Keratinocyte (primary cell): Measurements from ENCODE around the gene CMSS1. TPM values are rescaled to one million over a fixed set of nuclear protein-coding genes. Genes with fewer than 3 reads are reported as not detected.

Source experiments
- DNase-seq: peaks from one replicate; pipeline ENCODE4 v3.0.0-alpha.2; 2011; ENCODE audit warnings: low read depth, missing footprints, low spot score
- FAIRE-seq: peaks from 2 replicates; lab custom pipeline; 2011; peaks lifted over from hg19 to GRCh38; lab: Jason Lieb, UNC
- H2AFZ ChIP-seq: 2 replicates; pipeline ENCODE4 v1.6.0; 2012; ENCODE audit warnings: low read length, control low read depth, inconsistent platforms; ENCODE audit not compliant: control insufficient read depth
- H3K27ac ChIP-seq: 2 replicates; pipeline ENCODE4 v1.5.1; 2011; ENCODE audit warnings: low read length; ENCODE audit not compliant: control insufficient read depth, insufficient read depth
- H3K27me3 ChIP-seq: 3 replicates; pipeline ENCODE4 v1.6.0; 2011; ENCODE audit warnings: low read length; ENCODE audit not compliant: control insufficient read depth, insufficient read depth; ENCODE audit errors: extremely low read depth
- H3K36me3 ChIP-seq, 2 experiments: 2 replicates in 1 of 2; 3 replicates in 1 of 2; pipeline ENCODE4 v1.5.1; 2011; ENCODE audit warnings: low read length in 2 of 2, mild to moderate bottlenecking in 1 of 2; ENCODE audit not compliant: control insufficient read depth in 2 of 2, insufficient read depth in 2 of 2; ENCODE audit errors: extremely low read depth in 1 of 2
- H3K4me1 ChIP-seq: 3 replicates; pipeline ENCODE4 v1.5.1; 2011; ENCODE audit warnings: low read length; ENCODE audit not compliant: control insufficient read depth, insufficient read depth; ENCODE audit errors: extremely low read depth
- H3K4me2 ChIP-seq: 3 replicates; pipeline ENCODE4 v1.6.0; 2011; ENCODE audit warnings: low read depth, low read length; ENCODE audit not compliant: control insufficient read depth, insufficient read depth; ENCODE audit errors: extremely low read depth
- H3K4me3 ChIP-seq, 3 experiments: fragments of 200-600 bp in 1 of 3; sonication (generic) in 1 of 3; 2 replicates in 2 of 3; 3 replicates in 1 of 3; pipeline ENCODE4 v1.5.1; 2011 to 2016; ENCODE audit warnings: low read length in 3 of 3, mild to moderate bottlenecking in 3 of 3, control low read depth in 2 of 3, inconsistent platforms in 1 of 3, low read depth in 1 of 3, mixed read lengths in 1 of 3, mixed run types in 1 of 3, moderate library complexity in 1 of 3; ENCODE audit not compliant: control insufficient read depth in 2 of 3, insufficient read depth in 2 of 3; ENCODE audit errors: extremely low read depth in 1 of 3
- H3K79me2 ChIP-seq: 2 replicates; pipeline ENCODE4 v1.6.0; 2012; ENCODE audit warnings: low read length; ENCODE audit not compliant: control insufficient read depth, insufficient read depth
- H3K9ac ChIP-seq: 3 replicates; pipeline ENCODE4 v1.6.0; 2011; ENCODE audit warnings: low read length; ENCODE audit not compliant: control insufficient read depth, insufficient read depth; ENCODE audit errors: extremely low read depth
- H3K9me1 ChIP-seq: 3 replicates; pipeline ENCODE4 v1.6.0; 2011; ENCODE audit warnings: low read length; ENCODE audit not compliant: control insufficient read depth, insufficient read depth; ENCODE audit errors: extremely low read depth
- H3K9me3 ChIP-seq: 2 replicates; pipeline ENCODE4 v1.5.1; 2012; ENCODE audit warnings: low read depth, low read length; ENCODE audit not compliant: control insufficient read depth
- H4K20me1 ChIP-seq: 3 replicates; pipeline ENCODE4 v1.6.0; 2011; ENCODE audit warnings: low read length; ENCODE audit not compliant: control insufficient read depth, insufficient read depth; ENCODE audit errors: extremely low read depth
- EZH2 ChIP-seq: IDR thresholded peaks from one replicate; pipeline ENCODE4 v1.6.1; 2012; ENCODE audit warnings: inconsistent platforms, mild to moderate bottlenecking, low read length, moderate library complexity
- dilution Hi-C: fragments of 300-500 bp; cut with MboI; formaldehyde crosslinking; loops from one replicate; pipeline ENCODE4 v1.7.0; 2020; ENCODE audit warnings: low sequenced_read_pairs; ENCODE audit not compliant: extremely low pct_ligation_motif_present
- polyA plus RNA-seq, 5 experiments: library from polyadenylated mRNA; depleted of rRNA in 3 of 5; stranded (reverse) in 3 of 5; stranded (forward) in 1 of 5; unstranded in 1 of 5; fragments of >200 nt; gene quantifications; 1 replicate in 1 of 5; 2 replicates in 3 of 5; 3 replicates in 1 of 5; pipeline versions ENCODE4 v1.2.1 to v1.2.3, GENCODE V29; 2011 to 2012; ENCODE audit warnings: missing spikeins in 2 of 5, low read depth in 1 of 5, low replicate concordance in 1 of 5
- TF ChIP-seq, protein P1 (sequence below), 3 experiments: IDR thresholded peaks in 1 of 3; conservative IDR thresholded peaks in 1 of 3; optimal IDR thresholded peaks in 1 of 3; 2 replicates in 2 of 3; 3 replicates in 1 of 3; pipeline versions ENCODE3 to v1.5.1; 2011; ENCODE audit warnings: low read length in 3 of 3, mild to moderate bottlenecking in 3 of 3, moderate library complexity in 2 of 3, control low read depth in 1 of 3, inconsistent platforms in 1 of 3; ENCODE audit not compliant: insufficient read depth in 2 of 3; ENCODE audit errors: extremely low read depth in 1 of 3

CMSS1 gene
- polyA plus RNA-seq, 1 donor (not counting 4 experiments of a cell fraction or from before 2014, with no cell fraction given) = 37.2 TPM

DNA sequence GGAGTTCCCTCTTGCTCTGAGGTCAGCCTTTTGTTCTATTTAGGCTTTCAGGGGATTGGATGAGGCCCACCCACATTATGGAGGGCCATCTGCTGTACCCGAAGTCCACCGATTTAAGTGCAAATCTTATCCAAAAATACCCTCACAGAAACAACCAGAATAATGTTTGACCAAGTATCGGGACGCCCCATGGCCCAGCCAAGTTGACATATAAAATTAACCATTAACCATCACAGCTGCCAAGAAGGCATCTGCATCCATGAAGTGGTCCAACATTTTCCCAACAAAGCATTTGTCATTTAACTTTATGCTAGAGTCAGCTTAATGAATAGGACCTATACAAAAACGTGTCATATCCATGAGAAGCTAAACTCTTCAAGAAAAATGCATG, 396.9 kb downstream of the CMSS1 start:
- no peak for FAIRE-seq
- no peaks in the 10 kb centered on the region for H4K20me1 ChIP-seq
- no peaks in the 10 kb centered on the region for H3K36me3 ChIP-seq
- H3K4me2 ChIP-seq = no peak overlapping the region
- dilution Hi-C loops = no loop called here
- no peak overlapping the region for H3K9ac ChIP-seq
- H3K4me1 ChIP-seq = peaks cover 4% of the 10 kb centered on the region
- H3K27ac ChIP-seq = no peak overlapping the region
- H3K27me3 ChIP-seq = no peaks in the 10 kb centered on the region
- H3K9me1 ChIP-seq = no peaks in the 10 kb centered on the region
- TF ChIP-seq EZH2 = no peak
- TF ChIP-seq, protein P1, sequence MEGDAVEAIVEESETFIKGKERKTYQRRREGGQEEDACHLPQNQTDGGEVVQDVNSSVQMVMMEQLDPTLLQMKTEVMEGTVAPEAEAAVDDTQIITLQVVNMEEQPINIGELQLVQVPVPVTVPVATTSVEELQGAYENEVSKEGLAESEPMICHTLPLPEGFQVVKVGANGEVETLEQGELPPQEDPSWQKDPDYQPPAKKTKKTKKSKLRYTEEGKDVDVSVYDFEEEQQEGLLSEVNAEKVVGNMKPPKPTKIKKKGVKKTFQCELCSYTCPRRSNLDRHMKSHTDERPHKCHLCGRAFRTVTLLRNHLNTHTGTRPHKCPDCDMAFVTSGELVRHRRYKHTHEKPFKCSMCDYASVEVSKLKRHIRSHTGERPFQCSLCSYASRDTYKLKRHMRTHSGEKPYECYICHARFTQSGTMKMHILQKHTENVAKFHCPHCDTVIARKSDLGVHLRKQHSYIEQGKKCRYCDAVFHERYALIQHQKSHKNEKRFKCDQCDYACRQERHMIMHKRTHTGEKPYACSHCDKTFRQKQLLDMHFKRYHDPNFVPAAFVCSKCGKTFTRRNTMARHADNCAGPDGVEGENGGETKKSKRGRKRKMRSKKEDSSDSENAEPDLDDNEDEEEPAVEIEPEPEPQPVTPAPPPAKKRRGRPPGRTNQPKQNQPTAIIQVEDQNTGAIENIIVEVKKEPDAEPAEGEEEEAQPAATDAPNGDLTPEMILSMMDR (optimal IDR thresholded peaks at IDR 0.05 in 1 of 3, IDR thresholded peaks at IDR 0.05 in 1 of 3, conservative IDR thresholded peaks at IDR 0.05 in 1 of 3; ENCODE audit: extremely low read depth in 1 of 3, insufficient read depth in 2 of 3, low read length in 3 of 3) = no peak
- no peaks in the 10 kb centered on the region for H3K9me3 ChIP-seq
- H3K4me3 ChIP-seq = no peak overlapping the region
- H2AFZ ChIP-seq = no peak overlapping the region
- no peak for DNase-seq
- H3K79me2 ChIP-seq = no peaks in the 10 kb centered on the region

DNA sequence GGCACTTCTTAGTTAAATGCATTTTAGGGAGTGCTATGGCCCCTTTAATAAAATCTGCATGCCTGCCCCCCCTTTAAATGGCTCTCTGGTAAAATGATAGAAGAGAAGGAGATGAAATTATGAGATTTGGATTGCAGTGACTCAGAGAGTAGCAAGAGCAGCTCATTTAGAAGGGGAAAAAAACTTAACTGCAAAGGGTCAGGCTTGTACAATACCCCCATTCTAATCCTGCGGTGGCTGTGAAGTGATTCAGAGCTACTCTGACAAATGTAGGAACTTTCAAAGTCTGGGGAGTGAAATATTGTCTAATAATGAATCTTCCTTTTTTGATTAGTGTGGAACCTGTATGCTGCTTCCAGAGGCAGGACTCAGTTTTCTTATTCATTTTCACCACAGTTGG, 399.1 kb downstream of the CMSS1 start:
- Histone ChIP-seq H2AFZ (no peak overlapping the region), H3K4me2 (no peak overlapping the region)

More for the DNA sequence above, 399.1 kb downstream of the CMSS1 start:
- H3K9me3 ChIP-seq = no peaks in the 10 kb centered on the region
- H3K9me1 ChIP-seq = no peaks in the 10 kb centered on the region
- no peaks in the 10 kb centered on the region for H3K27me3 ChIP-seq
- H3K36me3 ChIP-seq = no peaks in the 10 kb centered on the region
- no peaks in the 10 kb centered on the region for H3K79me2 ChIP-seq
- no peak for FAIRE-seq
- TF ChIP-seq, protein P1 (optimal IDR thresholded peaks at IDR 0.05 in 1 of 3, IDR thresholded peaks at IDR 0.05 in 1 of 3, conservative IDR thresholded peaks at IDR 0.05 in 1 of 3; ENCODE audit: extremely low read depth in 1 of 3, insufficient read depth in 2 of 3, low read length in 3 of 3) = no peak
- no peak for TF ChIP-seq EZH2
- DNase-seq = no peak
- H3K9ac ChIP-seq = no peak overlapping the region
- peaks cover 4% of the 10 kb centered on the region for H3K4me1 ChIP-seq
- H4K20me1 ChIP-seq = no peaks in the 10 kb centered on the region
- H3K27ac ChIP-seq = no peak overlapping the region
- no peak overlapping the region for H3K4me3 ChIP-seq
- dilution Hi-C loops = no loop called here
